GM12892 (cell line): ENCODE data around the gene CFAP46.

Source experiments
- POLR2A ChIP-seq: IDR thresholded peaks from 2 replicates; pipeline ENCODE4 v1.6.1; 2011; ENCODE audit warnings: low read depth, low read length, control low read depth
- POLR2AphosphoS5 ChIP-seq: IDR thresholded peaks from 2 replicates; pipeline ENCODE4 v1.6.1; 2011; ENCODE audit warnings: low read depth, low read length, control low read depth
- TAF1 ChIP-seq: IDR thresholded peaks from 2 replicates; pipeline ENCODE4 v1.6.1; 2011; ENCODE audit warnings: low read depth, mild to moderate bottlenecking, control low read depth, low read length, borderline replicate concordance

DNA sequence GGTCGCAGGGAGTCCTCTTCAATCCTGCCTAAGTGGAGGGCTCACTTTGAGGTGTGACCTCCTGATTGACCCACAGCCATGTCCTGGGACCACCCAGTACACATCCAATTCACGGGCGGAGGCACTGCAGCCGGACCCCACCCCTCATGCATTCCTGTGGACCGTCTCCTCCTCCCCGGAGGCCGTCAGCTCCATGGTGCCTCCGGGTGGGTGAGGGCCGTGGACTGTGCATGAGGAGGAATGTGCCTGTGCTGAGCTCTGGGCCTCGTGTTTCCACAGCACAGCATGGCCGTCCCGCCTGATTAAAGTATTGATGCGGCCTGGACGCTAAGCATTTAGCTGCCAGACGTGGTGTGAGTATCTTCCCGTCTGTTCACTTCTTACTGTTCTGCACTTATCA lies 52.8 kb downstream of the CFAP46 start:
- no peak for TF ChIP-seq POLR2A
- TF ChIP-seq POLR2AphosphoS5: no peak
- TF ChIP-seq TAF1: no peak
